Measurements from ENCODE around the gene TIMP3.

Gene TIMP3

GRCh38 chr22:32785321-32786026 lies 16.0 kb upstream of the TIMP3 start:
- in situ Hi-C loops (cut with MboI; ENCODE audit: low sequenced_read_pairs) = no loop called here

DNA sequence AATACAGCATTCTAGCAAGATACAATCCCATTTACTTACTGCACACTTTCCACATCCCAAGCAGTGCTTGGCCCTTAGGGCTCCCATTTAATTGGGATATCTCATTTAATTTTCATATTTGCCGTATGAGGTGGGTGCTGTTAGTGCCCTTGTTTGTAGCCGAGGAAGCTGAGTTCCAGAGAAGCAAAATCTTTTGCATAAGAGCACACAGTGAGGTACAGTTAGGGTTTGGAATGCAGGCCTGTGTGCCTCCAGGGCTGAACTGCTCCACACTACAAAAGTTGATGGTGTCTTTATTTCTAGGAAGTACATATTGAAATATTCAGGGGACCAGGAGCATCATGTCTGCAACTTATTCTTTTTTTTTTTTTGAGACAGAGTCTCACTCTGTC lies 15.5 kb upstream of the TIMP3 start:
- in situ Hi-C loops (cut with MboI; ENCODE audit: low sequenced_read_pairs) = no loop called here

DNA sequence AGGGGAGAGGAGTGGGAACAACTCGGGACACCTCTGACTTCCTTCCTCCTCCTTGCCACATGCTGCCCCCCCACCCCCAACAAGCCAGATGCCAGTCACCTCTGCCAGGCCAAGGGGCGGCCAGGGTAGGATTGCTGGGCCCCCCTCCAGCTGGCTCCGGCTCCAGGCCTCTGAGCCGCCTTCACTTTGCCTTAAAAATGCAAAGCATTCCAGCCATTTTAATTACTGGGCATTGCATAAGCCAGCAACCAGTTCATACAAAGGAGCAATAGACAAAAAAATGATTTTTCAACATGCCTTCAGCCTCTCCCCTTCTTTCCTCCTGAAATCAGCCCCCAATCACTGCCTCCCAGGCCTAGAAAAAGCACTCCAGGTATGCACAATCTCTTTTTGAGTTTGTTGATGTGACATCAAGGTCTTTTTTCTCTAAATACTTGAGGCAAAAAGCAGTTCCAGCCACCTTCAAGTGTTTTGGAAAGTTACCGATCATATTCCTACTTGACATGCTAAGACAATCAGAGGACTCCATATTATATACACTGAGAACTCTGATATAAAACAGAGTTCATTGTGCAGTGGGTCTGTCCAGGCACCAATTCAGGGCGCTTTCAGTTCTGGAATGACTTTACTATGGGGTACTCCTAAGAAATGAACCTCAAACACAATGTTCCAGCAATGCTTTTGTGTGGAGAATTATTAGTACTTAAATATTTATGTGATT lies 12.4 kb upstream of the TIMP3 start:
- in situ Hi-C loops (cut with MboI; ENCODE audit: low sequenced_read_pairs) = no loop called here

DNA sequence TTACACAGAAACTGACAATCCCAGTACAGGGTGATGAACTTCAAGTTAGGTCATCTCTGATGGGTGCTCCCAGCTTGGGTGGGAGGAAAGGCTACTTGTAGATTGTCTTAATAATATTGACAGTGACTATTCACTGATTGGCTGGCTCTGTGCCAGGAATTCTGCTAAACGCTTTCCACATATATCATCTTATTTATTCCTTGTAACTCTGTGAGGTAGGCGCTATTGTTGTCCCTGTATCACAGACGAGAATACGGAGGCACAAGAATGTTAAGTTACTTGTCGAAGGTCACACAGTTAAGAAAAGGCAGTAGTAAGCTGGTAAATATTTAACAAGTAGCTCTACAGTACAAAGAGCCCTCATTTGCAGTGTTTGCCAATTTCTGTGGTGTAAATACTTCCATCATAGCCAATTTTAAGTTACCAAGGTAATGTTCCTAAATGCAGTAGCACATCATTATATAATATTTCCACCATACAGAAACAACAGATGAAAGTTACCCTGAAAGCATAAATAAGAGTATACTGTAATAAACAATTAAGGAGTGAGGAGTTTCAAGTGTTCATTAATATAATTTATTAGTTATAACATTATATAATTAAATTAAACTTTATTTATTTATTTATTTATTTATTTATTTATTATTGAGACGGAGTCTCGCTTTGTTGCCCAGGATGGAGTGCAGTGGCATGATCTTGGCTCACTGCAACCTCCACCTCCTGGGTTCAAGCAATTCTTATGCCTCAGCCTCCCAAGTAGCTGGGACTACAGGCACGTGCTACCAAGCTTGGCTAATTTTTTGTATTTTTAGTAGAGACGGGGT lies 11.5 kb upstream of the TIMP3 start:
- in situ Hi-C loops (cut with MboI; ENCODE audit: low sequenced_read_pairs) = loop anchor here (10.0 kb wide), 1 partner anchor 115 kb away; no protein-coding TSS in a partner anchor

DNA sequence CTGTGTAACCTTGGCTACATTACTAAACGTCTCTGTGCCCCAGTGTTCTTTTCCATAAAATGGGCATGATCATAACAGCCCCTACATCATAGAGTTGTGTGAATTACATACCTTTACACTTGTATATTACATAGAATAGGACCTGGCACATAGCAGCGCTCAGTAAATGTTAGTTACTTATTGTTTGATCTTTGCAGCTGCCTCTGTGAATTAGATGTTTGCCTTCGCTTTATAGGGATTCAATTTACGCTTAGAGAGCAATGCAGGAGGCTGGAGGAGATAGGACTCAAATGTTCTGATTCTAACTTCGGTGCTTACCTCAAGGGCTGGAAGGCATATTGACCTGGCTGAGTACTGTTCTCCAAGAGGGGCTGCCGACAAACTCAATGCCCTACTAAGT lies 10.4 kb upstream of the TIMP3 start:
- in situ Hi-C loops (cut with MboI; ENCODE audit: low sequenced_read_pairs) = loop anchor here (10.0 kb wide), 1 partner anchor 116 kb away; no protein-coding TSS in a partner anchor

GRCh38 chr22:32791485-32791884 lies 10.0 kb upstream of the TIMP3 start:
- in situ Hi-C loops (cut with MboI; ENCODE audit: low sequenced_read_pairs) = loop anchor here (10.0 kb wide), 1 partner anchor 117 kb away; no protein-coding TSS in a partner anchor

DNA sequence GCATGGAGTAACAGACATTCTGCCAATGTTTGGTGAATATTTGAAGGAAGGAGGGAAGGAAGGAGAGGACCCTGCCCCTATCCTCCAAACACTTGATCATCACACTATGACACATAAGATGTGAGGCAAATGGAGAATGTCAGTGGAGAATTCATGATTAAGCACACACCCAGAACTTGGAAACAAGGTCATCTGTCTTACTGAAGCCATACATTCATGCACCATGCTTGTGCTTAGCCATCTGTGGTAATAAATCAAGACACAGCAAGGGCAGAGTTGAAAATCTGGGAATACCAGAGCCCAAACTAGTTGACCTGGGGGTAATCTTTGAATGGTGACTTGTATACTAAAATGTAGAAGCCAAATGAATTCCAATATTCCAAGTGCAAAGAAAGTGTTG lies 7.9 kb upstream of the TIMP3 start:
- in situ Hi-C loops (cut with MboI; ENCODE audit: low sequenced_read_pairs) = loop anchor here (10.0 kb wide), 1 partner anchor 119 kb away; no protein-coding TSS in a partner anchor

DNA sequence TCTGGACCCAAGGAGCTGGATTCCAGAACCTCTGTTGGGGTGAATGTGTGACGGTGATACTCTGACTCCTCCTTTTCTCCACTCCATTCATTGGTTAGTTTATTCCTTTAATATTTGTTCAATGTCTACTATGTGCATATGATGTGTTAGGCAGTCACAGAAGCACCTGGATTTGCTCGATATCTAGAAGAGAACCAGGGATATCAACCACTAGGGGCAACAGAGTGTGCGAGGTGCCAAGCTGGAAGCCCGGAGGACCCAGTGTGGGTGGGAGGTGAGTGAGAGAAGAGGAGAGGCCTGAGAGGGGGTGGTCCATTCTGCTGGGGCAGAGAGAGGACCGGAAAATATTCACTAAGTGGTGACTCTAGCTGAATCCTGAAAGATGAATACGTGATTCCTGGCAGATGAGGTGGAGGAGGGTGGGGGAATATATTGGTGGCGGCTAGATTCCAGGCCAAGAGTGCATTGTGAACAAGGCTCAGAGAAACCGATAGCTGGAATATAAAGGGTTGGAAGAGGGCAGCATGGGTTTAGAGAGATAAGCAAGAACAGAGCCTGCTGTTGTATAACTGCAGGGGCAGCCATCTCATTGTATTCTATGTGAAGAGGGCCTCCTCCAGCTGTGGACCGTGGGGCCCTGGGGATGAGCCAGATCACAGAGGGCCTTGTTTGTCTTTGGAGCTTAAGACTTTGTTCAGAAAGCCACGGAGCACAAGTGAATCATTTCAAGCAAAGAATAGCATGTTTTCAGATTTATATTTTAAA lies 6.9 kb upstream of the TIMP3 start:
- in situ Hi-C loops (cut with MboI; ENCODE audit: low sequenced_read_pairs) = loop anchor here (10.0 kb wide), 1 partner anchor 120 kb away; no protein-coding TSS in a partner anchor

DNA sequence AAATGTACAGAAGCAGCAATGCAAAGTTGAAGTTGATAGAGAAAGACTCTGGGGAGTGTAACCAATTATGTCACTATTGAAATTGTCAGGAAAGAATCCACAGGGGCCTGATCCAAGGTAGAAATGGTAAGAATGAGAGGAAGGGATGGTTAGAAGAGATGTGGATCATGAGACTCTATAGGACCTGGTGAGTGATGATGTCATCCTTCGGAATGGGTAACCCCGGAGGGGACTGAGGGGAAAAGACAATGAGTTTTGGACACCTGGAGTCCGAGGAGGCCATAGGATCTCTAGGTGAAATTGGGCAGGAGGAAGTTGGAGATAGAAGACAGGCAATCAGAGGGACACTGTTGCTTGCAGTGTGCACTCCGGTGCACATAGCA lies 6.3 kb upstream of the TIMP3 start:
- in situ Hi-C loops (cut with MboI; ENCODE audit: low sequenced_read_pairs) = loop anchor here (10.0 kb wide), 1 partner anchor 120 kb away; no protein-coding TSS in a partner anchor

DNA sequence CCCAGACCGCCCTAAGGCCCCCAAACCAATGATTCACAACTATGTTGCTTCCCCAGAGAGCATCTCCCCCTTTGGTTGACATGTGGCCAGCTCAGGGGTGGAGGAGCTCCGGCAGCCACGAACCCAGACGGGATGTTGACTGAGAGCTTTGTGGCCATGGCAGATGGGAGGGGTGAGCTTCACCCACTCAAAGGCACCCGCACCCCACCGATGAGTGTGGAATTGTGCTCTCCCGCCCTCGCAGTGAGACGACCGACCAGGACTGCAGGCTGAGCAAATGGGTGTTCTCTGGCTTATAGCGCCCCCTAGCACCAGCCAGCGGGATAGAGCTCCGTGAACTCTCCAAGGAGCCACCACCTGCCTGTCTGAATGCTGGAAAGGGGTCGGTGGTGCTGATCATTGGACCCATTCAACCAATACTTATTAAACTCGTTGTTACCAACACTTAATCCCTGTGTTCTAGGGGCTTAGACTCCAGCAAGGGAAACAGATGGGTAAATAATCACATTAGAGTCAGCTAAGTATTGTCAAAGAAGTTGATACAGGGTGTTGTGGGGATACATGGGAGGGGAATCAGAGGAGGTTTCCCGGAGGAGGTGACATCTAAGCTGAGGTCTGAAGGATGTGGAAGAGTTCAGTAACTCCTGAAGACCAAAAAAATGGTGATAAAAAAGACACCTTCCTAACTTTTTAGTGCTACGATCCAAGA lies 4.5 kb upstream of the TIMP3 start:
- in situ Hi-C loops (cut with MboI; ENCODE audit: low sequenced_read_pairs) = loop anchor here (10.0 kb wide), 1 partner anchor 122 kb away; no protein-coding TSS in a partner anchor

GRCh38 chr22:32799496-32799895 lies 2.0 kb upstream of the TIMP3 start:
- in situ Hi-C loops (cut with MboI; ENCODE audit: low sequenced_read_pairs) = loop anchor here (10.0 kb wide), 1 partner anchor 125 kb away; no protein-coding TSS in a partner anchor

DNA sequence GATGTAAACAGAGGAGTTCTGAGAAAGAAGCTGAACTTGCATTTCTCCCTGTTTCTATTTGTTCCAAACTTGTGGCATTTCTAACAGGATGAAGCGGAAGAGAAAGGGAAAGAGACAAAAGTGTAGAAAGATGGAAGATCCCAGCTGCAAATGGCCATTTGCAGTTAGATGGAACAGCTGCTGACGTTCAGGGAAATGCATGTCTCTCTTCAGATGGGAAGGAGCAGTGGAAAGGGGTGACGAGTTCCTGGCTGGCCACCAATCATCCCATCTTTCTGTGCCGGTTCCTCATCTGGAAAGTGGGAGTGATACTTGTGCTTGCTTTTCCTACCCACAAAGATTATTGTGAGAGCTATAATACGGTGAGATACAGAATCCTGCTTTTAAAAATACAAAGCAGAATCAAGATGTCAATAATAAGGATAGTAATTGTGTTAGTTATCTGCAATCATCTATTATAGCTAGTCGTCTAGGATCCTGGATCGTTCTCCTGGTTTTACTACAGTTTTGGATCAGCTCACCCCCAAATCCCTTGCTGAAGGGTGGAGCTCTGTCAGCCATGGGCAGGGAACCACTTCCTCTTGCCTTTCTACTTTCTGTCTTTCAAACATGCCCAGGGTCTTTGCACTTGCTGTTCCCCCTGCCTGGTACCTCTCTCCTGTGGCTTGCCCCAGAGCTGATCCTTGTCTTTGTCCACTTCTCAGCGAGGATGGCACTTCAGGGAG lies 1.2 kb upstream of the TIMP3 start:
- in situ Hi-C loops (cut with MboI; ENCODE audit: low sequenced_read_pairs) = loop anchor here (25.0 kb wide), 1 partner anchor 263 kb away; no protein-coding TSS in a partner anchor

DNA sequence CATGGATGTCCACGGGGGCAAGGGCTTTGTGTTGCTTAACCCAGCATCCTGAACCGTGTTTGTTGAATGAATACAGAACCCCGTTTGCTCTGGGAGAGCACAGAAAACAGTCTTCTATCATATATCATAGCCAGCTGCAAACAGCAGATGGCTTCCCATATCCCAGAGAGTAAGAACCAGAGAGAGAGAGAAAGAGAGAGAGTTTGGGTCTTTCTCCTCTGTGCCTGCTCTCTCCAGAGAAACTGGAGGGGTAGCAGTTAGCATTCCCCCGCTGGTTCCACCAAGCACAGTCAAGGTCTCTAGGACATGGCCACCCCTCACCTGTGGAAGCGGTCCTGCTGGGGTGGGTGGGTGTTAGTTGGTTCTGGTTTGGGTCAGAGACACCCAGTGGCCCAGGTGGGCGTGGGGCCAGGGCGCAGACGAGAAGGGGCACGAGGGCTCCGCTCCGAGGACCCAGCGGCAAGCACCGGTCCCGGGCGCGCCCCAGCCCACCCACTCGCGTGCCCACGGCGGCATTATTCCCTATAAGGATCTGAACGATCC lies 440 bp upstream of the TIMP3 start:
- in situ Hi-C loops (cut with MboI; ENCODE audit: low sequenced_read_pairs) = loop anchor here (25.0 kb wide), 1 partner anchor 264 kb away; no protein-coding TSS in a partner anchor

DNA sequence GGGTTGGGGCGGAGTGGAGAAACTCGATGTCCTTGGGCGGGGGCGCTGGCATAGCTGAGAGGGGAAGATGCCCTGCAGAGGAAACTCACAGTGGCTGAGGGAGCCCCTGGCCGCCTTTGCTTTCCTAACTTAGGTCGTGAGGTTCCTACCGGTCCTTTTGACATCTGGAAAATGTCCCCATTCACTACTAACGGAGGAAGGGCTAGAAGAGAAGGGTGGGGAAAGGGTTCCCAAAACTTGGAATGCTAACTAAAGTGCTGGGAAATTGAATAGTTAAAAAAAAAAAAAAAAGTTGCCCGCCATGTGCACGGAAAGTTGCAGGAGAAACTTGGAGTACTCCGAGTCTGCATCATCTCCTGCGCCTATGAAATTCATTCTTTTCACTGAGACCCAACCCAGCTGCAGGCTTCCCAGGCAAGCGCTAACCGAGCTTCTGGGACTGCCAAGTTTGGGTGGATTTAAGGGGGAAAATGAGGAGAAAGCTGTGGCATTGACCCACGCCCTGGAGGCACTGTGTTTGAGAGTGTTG lies 796 bp downstream of the TIMP3 start:
- in situ Hi-C loops (cut with MboI; ENCODE audit: low sequenced_read_pairs) = loop anchor here (25.0 kb wide), 1 partner anchor 265 kb away; no protein-coding TSS in a partner anchor

- in situ Hi-C loops (cut with MboI; ENCODE audit: low sequenced_read_pairs) = loop anchor here (25.0 kb wide), 1 partner anchor 266 kb away; no protein-coding TSS in a partner anchor
Measured at GRCh38 chr22:32803020-32803737, 1.7 kb downstream of the TIMP3 start.

DNA sequence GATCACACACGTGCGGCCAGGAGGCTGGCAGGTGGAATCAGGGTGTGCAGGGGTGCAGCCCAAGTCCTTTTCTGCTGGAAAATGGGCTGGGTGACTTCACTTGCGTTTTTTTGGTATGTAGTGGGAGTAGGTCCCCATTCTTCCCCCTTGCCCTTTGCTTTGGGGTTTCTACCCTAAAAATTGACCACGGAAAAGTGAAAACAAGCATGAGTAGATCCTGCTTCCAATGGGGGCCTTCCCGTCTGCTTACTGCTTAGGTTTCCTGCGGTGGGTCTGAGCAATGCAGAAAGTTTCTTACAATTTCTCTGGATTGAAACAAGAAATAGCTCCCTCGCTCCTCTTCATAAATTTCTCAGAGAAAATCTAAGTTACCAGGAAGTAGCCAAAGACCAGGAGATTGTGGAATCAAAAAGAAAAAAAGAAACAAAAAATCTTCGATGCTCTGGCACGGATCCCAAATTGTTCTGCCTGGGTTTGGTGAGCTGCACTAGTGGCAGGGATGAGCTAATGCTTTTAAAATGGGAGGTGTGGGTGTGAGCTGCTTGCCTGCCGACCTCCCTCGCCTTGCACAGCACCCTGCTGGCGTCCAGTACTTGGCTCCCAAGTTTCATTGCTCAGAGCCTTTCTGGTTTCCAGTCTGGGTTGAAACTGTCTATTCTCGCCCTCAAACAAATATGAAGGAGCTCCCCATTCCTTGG lies 2.4 kb downstream of the TIMP3 start:
- in situ Hi-C loops (cut with MboI; ENCODE audit: low sequenced_read_pairs) = loop anchor here (25.0 kb wide), 1 partner anchor 267 kb away; no protein-coding TSS in a partner anchor

Measured in HL-60/S4 (cell line).